ENCODE data around the gene LSM2.
A peak's percentile ranks its signal among the peaks of the same experiment; 100 is the strongest.
"Not testable (repeated sequence)": the region's sequence is repeated elsewhere in the genome, so short reads cannot be mapped to it uniquely, and the experiment has no call there.

The LSM2 gene

DNA sequence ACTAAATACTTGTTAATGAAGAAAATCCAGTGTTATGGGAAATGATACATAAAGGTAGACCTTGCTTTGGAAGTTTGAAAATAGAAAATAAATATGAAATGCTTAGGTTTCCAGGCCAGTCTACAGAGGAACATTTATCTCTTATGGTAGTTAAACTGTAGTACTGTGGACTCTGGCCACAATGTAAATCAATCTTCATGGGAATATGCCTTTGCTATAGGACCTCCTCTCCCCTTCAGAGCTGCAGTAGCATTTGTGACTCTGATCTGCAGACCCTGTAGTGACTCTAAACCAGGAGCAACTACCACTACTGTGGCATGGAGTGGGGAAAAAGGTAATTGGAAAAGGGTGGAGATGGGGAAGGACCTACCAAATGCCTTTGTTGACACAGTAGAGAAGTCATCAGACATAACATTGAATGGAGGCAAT is 13.1 kb upstream of the LSM2 start:
- ATAC-seq (ENCODE audit: low read depth) = no peak
- no peak for DNase-seq (ENCODE audit: low spot score)
- H3K4me3 ChIP-seq (ENCODE audit: severe bottlenecking) = no peak overlapping the region
- H3K27me3 ChIP-seq (ENCODE audit: insufficient read depth, poor library complexity, severe bottlenecking) = no peaks in the 10 kb centered on the region
- TF ChIP-seq, protein P1, sequence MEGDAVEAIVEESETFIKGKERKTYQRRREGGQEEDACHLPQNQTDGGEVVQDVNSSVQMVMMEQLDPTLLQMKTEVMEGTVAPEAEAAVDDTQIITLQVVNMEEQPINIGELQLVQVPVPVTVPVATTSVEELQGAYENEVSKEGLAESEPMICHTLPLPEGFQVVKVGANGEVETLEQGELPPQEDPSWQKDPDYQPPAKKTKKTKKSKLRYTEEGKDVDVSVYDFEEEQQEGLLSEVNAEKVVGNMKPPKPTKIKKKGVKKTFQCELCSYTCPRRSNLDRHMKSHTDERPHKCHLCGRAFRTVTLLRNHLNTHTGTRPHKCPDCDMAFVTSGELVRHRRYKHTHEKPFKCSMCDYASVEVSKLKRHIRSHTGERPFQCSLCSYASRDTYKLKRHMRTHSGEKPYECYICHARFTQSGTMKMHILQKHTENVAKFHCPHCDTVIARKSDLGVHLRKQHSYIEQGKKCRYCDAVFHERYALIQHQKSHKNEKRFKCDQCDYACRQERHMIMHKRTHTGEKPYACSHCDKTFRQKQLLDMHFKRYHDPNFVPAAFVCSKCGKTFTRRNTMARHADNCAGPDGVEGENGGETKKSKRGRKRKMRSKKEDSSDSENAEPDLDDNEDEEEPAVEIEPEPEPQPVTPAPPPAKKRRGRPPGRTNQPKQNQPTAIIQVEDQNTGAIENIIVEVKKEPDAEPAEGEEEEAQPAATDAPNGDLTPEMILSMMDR (IDR thresholded peaks at IDR 0.05; ENCODE audit: poor library complexity, severe bottlenecking) = no peak
- no peaks in the 10 kb centered on the region for H3K9me3 ChIP-seq (ENCODE audit: severe bottlenecking)
- peak overlapping the region; percentile 92 for H3K27ac ChIP-seq (ENCODE audit: poor library complexity, severe bottlenecking)
- peaks cover 6% of the 10 kb centered on the region; the same call in 1 of the 2 replicates for H3K36me3 ChIP-seq (ENCODE audit: low read depth)
- H3K4me1 ChIP-seq (ENCODE audit: insufficient read depth, poor library complexity, severe bottlenecking) = peaks cover 36% of the 10 kb centered on the region

DNA sequence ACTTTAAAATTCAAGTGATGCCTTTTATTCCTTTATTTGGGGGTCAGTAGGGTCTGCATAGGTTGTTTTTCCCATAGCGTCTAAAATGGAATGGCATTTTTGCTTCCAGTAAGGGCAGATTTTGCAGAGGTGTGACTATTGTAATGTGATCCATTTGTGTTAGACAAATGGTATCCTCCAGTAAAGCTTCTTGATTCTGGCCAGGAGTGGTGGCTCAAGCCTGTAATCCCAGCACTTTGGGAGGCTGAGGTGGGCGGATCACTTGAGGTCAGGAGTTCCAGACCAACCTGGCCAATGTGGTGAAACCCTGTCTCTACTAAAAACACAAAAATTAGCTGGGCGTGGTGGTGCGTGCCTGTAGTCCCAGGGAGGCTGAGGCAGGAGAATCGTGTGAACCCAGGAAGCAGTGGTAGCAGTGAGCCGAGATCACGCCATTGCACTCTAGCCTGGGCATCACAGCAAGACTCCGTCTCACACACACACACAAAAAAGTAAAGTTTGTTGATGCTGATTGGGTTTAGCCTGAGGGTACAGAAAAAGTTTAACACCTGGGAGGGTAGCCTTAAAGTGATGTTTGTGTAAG is 11.3 kb upstream of the LSM2 start:
- not testable (repeated sequence) for H3K27me3 ChIP-seq (ENCODE audit: insufficient read depth, poor library complexity, severe bottlenecking); H3K9me3 ChIP-seq (ENCODE audit: severe bottlenecking); H3K36me3 ChIP-seq (ENCODE audit: low read depth); DNase-seq (ENCODE audit: low spot score); ATAC-seq (ENCODE audit: low read depth)
- H3K4me1 ChIP-seq (ENCODE audit: insufficient read depth, poor library complexity, severe bottlenecking) = peaks cover 29% of the 10 kb centered on the region
- H3K27ac ChIP-seq (ENCODE audit: poor library complexity, severe bottlenecking) = peak overlapping the region; percentile 92
- H3K4me3 ChIP-seq (ENCODE audit: severe bottlenecking) = peak overlapping the region; percentile 45
- TF ChIP-seq, protein P1 (IDR thresholded peaks at IDR 0.05; ENCODE audit: poor library complexity, severe bottlenecking) = peak; percentile 20

DNA sequence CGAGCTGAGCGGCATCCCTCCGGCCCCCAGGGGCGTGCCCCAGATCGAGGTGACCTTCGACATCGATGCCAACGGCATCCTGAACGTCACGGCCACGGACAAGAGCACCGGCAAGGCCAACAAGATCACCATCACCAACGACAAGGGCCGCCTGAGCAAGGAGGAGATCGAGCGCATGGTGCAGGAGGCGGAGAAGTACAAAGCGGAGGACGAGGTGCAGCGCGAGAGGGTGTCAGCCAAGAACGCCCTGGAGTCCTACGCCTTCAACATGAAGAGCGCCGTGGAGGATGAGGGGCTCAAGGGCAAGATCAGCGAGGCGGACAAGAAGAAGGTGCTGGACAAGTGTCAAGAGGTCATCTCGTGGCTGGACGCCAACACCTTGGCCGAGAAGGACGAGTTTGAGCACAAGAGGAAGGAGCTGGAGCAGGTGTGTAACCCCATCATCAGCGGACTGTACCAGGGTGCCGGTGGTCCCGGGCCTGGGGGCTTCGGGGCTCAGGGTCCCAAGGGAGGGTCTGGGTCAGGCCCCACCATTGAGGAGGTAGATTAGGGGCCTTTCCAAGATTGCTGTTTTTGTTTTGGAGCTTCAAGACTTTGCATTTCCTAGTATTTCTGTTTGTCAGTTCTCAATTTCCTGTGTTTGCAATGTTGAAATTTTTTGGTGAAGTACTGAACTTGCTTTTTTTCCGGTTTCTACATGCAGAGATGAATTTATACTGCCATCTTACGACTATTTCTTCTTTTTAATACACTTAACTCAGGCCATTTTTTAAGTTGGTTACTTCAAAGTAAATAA is 10.6 kb upstream of the LSM2 start:
- peaks cover 28% of the 10 kb centered on the region for H3K4me1 ChIP-seq (ENCODE audit: insufficient read depth, poor library complexity, severe bottlenecking)
- H3K36me3 ChIP-seq (ENCODE audit: low read depth); H3K27me3 ChIP-seq (ENCODE audit: insufficient read depth, poor library complexity, severe bottlenecking); H3K9me3 ChIP-seq (ENCODE audit: severe bottlenecking); ATAC-seq (ENCODE audit: low read depth); DNase-seq (ENCODE audit: low spot score): not testable (repeated sequence)
- peak overlapping the region; percentile 92 for H3K27ac ChIP-seq (ENCODE audit: poor library complexity, severe bottlenecking)
- peak overlapping the region; percentile 45 for H3K4me3 ChIP-seq (ENCODE audit: severe bottlenecking)

DNA sequence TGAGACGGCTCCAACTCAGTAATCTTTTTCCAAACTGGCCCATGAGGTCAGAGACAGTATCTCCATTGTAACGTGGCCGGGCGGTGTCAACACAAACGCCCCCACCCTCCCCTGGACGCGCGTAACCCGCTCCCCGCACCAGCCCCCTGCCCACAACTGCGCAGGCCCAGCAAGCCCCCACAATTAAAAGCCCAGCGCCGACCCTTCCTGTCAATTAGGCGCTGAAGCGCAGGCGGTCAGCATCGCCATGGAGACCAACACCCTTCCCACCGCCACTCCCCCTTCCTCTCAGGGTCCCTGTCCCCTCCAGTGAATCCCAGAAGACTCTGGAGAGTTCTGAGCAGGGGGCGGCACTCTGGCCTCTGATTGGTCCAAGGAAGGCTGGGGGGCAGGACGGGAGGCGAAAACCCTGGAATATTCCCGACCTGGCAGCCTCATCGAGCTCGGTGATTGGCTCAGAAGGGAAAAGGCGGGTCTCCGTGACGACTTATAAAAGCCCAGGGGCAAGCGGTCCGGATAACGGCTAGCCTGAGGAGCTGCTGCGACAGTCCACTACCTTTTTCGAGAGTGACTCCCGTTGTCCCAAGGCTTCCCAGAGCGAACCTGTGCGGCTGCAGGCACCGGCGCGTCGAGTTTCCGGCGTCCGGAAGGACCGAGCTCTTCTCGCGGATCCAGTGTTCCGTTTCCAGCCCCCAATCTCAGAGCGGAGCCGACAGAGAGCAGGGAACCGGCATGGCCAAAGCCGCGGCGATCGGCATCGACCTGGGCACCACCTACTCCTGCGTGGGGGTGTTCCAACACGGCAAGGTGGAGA is 8.5 kb upstream of the LSM2 start, which contains the start of the genes HSPA1A and HSPA1L:
TSS of gene HSPA1A (plus strand) at position 519 of the 814 bp plus-strand sequence. CDS start at position 733, 214 bp downstream.
TSS of gene HSPA1L (minus strand) at position 259 of the 814 bp plus-strand sequence. CDS start 3,311 bp downstream, outside the sequence.
- TF ChIP-seq, protein P1 (IDR thresholded peaks at IDR 0.05; ENCODE audit: poor library complexity, severe bottlenecking) = no peak
- Histone ChIP-seq H3K27me3 (ENCODE audit: insufficient read depth, poor library complexity, severe bottlenecking) (no peaks in the 10 kb centered on the region), H3K4me1 (ENCODE audit: insufficient read depth, poor library complexity, severe bottlenecking) (peaks cover 22% of the 10 kb centered on the region), H3K4me3 (ENCODE audit: severe bottlenecking) (peak within 1 kb of the TSS; percentile 58), H3K36me3 (ENCODE audit: low read depth) (peaks cover 6% of the 10 kb centered on the region; the same call in 1 of the 2 replicates), H3K9me3 (ENCODE audit: severe bottlenecking) (no peaks in the 10 kb centered on the region), H3K27ac (ENCODE audit: poor library complexity, severe bottlenecking) (peak within 1 kb of the TSS; percentile 93)
- ATAC-seq (ENCODE audit: low read depth) (peak; percentile 71), DNase-seq (ENCODE audit: low spot score) (peak; percentile 93)

DNA sequence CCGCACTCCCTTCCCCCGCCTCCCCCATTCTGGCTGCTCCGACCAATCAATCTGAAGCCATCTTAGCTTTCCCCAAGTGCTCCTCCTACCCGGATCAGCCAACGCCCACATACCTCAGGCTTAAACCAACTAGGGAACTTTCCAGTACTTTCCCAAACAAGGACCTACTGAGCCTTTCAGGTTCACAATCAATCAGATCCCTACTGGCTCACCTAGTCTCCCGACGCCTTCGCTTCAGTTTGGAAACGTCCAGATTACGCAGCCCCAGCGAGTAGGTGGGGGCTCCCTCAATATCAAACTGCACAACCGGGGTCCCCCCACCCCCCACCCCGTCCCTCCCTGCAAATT is 7.9 kb upstream of the LSM2 start:
- H3K9me3 ChIP-seq (ENCODE audit: severe bottlenecking) = no peaks in the 10 kb centered on the region
- DNase-seq (ENCODE audit: low spot score) (peak; percentile 98), ATAC-seq (ENCODE audit: low read depth) (peak; percentile 76)
- no peaks in the 10 kb centered on the region for H3K27me3 ChIP-seq (ENCODE audit: insufficient read depth, poor library complexity, severe bottlenecking)
- H3K4me1 ChIP-seq (ENCODE audit: insufficient read depth, poor library complexity, severe bottlenecking) = peaks cover 17% of the 10 kb centered on the region
- H3K27ac ChIP-seq (ENCODE audit: poor library complexity, severe bottlenecking) = peak overlapping the region; percentile 93
- TF ChIP-seq, protein P1 (IDR thresholded peaks at IDR 0.05; ENCODE audit: poor library complexity, severe bottlenecking) = no peak
- H3K4me3 ChIP-seq (ENCODE audit: severe bottlenecking) = peak overlapping the region; percentile 58
- H3K36me3 ChIP-seq (ENCODE audit: low read depth) = peaks cover 6% of the 10 kb centered on the region; the same call in 1 of the 2 replicates

Data from RWPE2 (cell line).